ENCODE results near the gene SLC39A11.
"Not testable (repeated sequence)": the region's sequence is repeated elsewhere in the genome, so short reads cannot be mapped to it uniquely, and the experiment has no call there.

Gene SLC39A11

GRCh38 chr17:72898725-72899124 is 193.8 kb downstream of the SLC39A11 start:
- Histone ChIP-seq H3K9ac (ENCODE audit: low read length) (no peak overlapping the region), H3K79me2 (ENCODE audit: low read length) (no peaks in the 10 kb centered on the region), H3K4me3 (ENCODE audit: low read length) (no peak overlapping the region), H4K20me1 (ENCODE audit: insufficient read depth, low read length) (no peaks in the 10 kb centered on the region), H3K4me2 (ENCODE audit: low read depth, low read length) (no peak overlapping the region), H2AFZ (ENCODE audit: low read length) (no peak overlapping the region), H3F3A (ENCODE audit: insufficient read depth, low read length) (no peaks in the 10 kb centered on the region), H3K27me3 (replicated peaks; ENCODE audit: insufficient read depth, low read length) (no peaks in the 10 kb centered on the region), H3K9me3 (replicated peaks; ENCODE audit: insufficient read depth, low read length) (no peaks in the 10 kb centered on the region), H3K27ac (ENCODE audit: low read length) (no peak overlapping the region), H3K36me3 (replicated peaks; ENCODE audit: insufficient read depth, low read length) (no peaks in the 10 kb centered on the region), H3K4me1 (ENCODE audit: low read length) (no peaks in the 10 kb centered on the region), H3K9me2 (replicated peaks; ENCODE audit: insufficient read depth, low read length) (no peaks in the 10 kb centered on the region)
- TF ChIP-seq EZH2phosphoT487 (IDR thresholded peaks at IDR 0.05; ENCODE audit: low read length) (no peak), EZH2 (optimal IDR thresholded peaks at IDR 0.05; ENCODE audit: low read depth, low read length) (no peak), CTCF (IDR thresholded peaks at IDR 0.05; ENCODE audit: low read length) (no peak)
- DNase-seq, result no peak

GRCh38 chr17:72896288-72896687 is 196.2 kb downstream of the SLC39A11 start:
- H3K27me3 ChIP-seq (replicated peaks; ENCODE audit: insufficient read depth, low read length); H3K9me2 ChIP-seq (replicated peaks; ENCODE audit: insufficient read depth, low read length); H3K27ac ChIP-seq (ENCODE audit: low read length); H4K20me1 ChIP-seq (ENCODE audit: insufficient read depth, low read length); H3K9ac ChIP-seq (ENCODE audit: low read length); H3K9me3 ChIP-seq (replicated peaks; ENCODE audit: insufficient read depth, low read length); H3K36me3 ChIP-seq (replicated peaks; ENCODE audit: insufficient read depth, low read length); H3K4me2 ChIP-seq (ENCODE audit: low read depth, low read length); DNase-seq; H3K4me1 ChIP-seq (ENCODE audit: low read length); H3K4me3 ChIP-seq (ENCODE audit: low read length); H3F3A ChIP-seq (ENCODE audit: insufficient read depth, low read length); H3K79me2 ChIP-seq (ENCODE audit: low read length); H2AFZ ChIP-seq (ENCODE audit: low read length): not testable (repeated sequence)

GRCh38 chr17:72891627-72892026 is 200.9 kb downstream of the SLC39A11 start:
- no peaks in the 10 kb centered on the region for H3K9me3 ChIP-seq (replicated peaks; ENCODE audit: insufficient read depth, low read length)
- H3K27me3 ChIP-seq (replicated peaks; ENCODE audit: insufficient read depth, low read length), result no peaks in the 10 kb centered on the region
- H3K9me2 ChIP-seq (replicated peaks; ENCODE audit: insufficient read depth, low read length), result no peaks in the 10 kb centered on the region
- H3F3A ChIP-seq (ENCODE audit: insufficient read depth, low read length), result no peaks in the 10 kb centered on the region
- no peak for DNase-seq
- H3K27ac ChIP-seq (ENCODE audit: low read length), result no peak overlapping the region
- no peak overlapping the region for H2AFZ ChIP-seq (ENCODE audit: low read length)
- H3K36me3 ChIP-seq (replicated peaks; ENCODE audit: insufficient read depth, low read length), result no peaks in the 10 kb centered on the region
- no peak overlapping the region for H3K9ac ChIP-seq (ENCODE audit: low read length)
- H3K4me3 ChIP-seq (ENCODE audit: low read length), result no peak overlapping the region
- TF ChIP-seq EZH2phosphoT487 (IDR thresholded peaks at IDR 0.05; ENCODE audit: low read length) (no peak), EZH2 (optimal IDR thresholded peaks at IDR 0.05; ENCODE audit: low read depth, low read length) (no peak)
- no peaks in the 10 kb centered on the region for H3K79me2 ChIP-seq (ENCODE audit: low read length)
- H3K4me1 ChIP-seq (ENCODE audit: low read length), result no peaks in the 10 kb centered on the region
- H4K20me1 ChIP-seq (ENCODE audit: insufficient read depth, low read length), result no peaks in the 10 kb centered on the region
- no peak overlapping the region for H3K4me2 ChIP-seq (ENCODE audit: low read depth, low read length)

- no peak overlapping the region for H3K9ac ChIP-seq (ENCODE audit: low read length)
- no peak overlapping the region for H3K27ac ChIP-seq (ENCODE audit: low read length)
Measured at GRCh38 chr17:72890711-72891110, 201.8 kb downstream of the SLC39A11 start.

More at GRCh38 chr17:72890711-72891110, 201.8 kb downstream of the SLC39A11 start:
- Histone ChIP-seq H3K9me3 (replicated peaks; ENCODE audit: insufficient read depth, low read length) (no peaks in the 10 kb centered on the region), H3K9me2 (replicated peaks; ENCODE audit: insufficient read depth, low read length) (no peaks in the 10 kb centered on the region), H3K4me2 (ENCODE audit: low read depth, low read length) (no peak overlapping the region), H3K79me2 (ENCODE audit: low read length) (no peaks in the 10 kb centered on the region), H3K27me3 (replicated peaks; ENCODE audit: insufficient read depth, low read length) (no peaks in the 10 kb centered on the region), H3K4me3 (ENCODE audit: low read length) (no peak overlapping the region), H3K36me3 (replicated peaks; ENCODE audit: insufficient read depth, low read length) (no peaks in the 10 kb centered on the region), H3K4me1 (ENCODE audit: low read length) (no peaks in the 10 kb centered on the region), H2AFZ (ENCODE audit: low read length) (no peak overlapping the region), H4K20me1 (ENCODE audit: insufficient read depth, low read length) (no peaks in the 10 kb centered on the region), H3F3A (ENCODE audit: insufficient read depth, low read length) (no peaks in the 10 kb centered on the region)
- no peak for DNase-seq
- no peak for TF ChIP-seq CTCF (IDR thresholded peaks at IDR 0.05; ENCODE audit: low read length)
- TF ChIP-seq EZH2phosphoT487 (IDR thresholded peaks at IDR 0.05; ENCODE audit: low read length), result no peak
- TF ChIP-seq EZH2 (optimal IDR thresholded peaks at IDR 0.05; ENCODE audit: low read depth, low read length), result no peak

Data from MM.1S (cell line).